ENCODE results near the gene LIN9. TPM values are rescaled to one million over a fixed set of nuclear protein-coding genes. Genes with fewer than 3 reads are reported as not detected.

Gene LIN9
- total and polyA plus RNA-seq, 2 of the 8 experiments (the other 6 are each of a cell fraction or from before 2014, with no cell fraction given), result 5.6 to 12.6 TPM

DNA sequence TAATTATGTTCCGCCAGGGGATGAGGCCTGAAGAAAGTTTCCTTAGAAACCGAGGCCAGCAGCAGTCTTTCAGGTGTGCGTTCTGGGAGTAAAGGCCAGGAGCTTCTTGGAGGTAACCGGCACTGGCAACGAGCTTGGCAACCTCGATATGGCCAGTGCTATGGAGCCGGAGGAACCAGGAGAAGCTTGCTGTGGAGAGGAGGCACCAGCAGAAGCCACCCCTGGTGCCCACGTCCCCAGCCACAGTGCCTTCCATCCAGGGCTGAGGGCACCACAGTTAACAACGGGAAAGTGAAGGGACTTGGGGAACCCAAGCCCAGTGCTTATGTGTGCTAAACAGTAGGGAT is 41.5 kb upstream of the LIN9 start (continued):
- TF ChIP-seq, protein P1, sequence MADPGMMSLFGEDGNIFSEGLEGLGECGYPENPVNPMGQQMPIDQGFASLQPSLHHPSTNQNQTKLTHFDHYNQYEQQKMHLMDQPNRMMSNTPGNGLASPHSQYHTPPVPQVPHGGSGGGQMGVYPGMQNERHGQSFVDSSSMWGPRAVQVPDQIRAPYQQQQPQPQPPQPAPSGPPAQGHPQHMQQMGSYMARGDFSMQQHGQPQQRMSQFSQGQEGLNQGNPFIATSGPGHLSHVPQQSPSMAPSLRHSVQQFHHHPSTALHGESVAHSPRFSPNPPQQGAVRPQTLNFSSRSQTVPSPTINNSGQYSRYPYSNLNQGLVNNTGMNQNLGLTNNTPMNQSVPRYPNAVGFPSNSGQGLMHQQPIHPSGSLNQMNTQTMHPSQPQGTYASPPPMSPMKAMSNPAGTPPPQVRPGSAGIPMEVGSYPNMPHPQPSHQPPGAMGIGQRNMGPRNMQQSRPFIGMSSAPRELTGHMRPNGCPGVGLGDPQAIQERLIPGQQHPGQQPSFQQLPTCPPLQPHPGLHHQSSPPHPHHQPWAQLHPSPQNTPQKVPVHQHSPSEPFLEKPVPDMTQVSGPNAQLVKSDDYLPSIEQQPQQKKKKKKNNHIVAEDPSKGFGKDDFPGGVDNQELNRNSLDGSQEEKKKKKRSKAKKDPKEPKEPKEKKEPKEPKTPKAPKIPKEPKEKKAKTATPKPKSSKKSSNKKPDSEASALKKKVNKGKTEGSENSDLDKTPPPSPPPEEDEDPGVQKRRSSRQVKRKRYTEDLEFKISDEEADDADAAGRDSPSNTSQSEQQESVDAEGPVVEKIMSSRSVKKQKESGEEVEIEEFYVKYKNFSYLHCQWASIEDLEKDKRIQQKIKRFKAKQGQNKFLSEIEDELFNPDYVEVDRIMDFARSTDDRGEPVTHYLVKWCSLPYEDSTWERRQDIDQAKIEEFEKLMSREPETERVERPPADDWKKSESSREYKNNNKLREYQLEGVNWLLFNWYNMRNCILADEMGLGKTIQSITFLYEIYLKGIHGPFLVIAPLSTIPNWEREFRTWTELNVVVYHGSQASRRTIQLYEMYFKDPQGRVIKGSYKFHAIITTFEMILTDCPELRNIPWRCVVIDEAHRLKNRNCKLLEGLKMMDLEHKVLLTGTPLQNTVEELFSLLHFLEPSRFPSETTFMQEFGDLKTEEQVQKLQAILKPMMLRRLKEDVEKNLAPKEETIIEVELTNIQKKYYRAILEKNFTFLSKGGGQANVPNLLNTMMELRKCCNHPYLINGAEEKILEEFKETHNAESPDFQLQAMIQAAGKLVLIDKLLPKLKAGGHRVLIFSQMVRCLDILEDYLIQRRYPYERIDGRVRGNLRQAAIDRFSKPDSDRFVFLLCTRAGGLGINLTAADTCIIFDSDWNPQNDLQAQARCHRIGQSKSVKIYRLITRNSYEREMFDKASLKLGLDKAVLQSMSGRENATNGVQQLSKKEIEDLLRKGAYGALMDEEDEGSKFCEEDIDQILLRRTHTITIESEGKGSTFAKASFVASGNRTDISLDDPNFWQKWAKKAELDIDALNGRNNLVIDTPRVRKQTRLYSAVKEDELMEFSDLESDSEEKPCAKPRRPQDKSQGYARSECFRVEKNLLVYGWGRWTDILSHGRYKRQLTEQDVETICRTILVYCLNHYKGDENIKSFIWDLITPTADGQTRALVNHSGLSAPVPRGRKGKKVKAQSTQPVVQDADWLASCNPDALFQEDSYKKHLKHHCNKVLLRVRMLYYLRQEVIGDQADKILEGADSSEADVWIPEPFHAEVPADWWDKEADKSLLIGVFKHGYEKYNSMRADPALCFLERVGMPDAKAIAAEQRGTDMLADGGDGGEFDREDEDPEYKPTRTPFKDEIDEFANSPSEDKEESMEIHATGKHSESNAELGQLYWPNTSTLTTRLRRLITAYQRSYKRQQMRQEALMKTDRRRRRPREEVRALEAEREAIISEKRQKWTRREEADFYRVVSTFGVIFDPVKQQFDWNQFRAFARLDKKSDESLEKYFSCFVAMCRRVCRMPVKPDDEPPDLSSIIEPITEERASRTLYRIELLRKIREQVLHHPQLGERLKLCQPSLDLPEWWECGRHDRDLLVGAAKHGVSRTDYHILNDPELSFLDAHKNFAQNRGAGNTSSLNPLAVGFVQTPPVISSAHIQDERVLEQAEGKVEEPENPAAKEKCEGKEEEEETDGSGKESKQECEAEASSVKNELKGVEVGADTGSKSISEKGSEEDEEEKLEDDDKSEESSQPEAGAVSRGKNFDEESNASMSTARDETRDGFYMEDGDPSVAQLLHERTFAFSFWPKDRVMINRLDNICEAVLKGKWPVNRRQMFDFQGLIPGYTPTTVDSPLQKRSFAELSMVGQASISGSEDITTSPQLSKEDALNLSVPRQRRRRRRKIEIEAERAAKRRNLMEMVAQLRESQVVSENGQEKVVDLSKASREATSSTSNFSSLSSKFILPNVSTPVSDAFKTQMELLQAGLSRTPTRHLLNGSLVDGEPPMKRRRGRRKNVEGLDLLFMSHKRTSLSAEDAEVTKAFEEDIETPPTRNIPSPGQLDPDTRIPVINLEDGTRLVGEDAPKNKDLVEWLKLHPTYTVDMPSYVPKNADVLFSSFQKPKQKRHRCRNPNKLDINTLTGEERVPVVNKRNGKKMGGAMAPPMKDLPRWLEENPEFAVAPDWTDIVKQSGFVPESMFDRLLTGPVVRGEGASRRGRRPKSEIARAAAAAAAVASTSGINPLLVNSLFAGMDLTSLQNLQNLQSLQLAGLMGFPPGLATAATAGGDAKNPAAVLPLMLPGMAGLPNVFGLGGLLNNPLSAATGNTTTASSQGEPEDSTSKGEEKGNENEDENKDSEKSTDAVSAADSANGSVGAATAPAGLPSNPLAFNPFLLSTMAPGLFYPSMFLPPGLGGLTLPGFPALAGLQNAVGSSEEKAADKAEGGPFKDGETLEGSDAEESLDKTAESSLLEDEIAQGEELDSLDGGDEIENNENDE (IDR thresholded peaks at IDR 0.05; ENCODE audit: insufficient replicate concordance, low read length), result no peak
- TF ChIP-seq SP4 (IDR thresholded peaks at IDR 0.05; ENCODE audit: low read length), result no peak
- no peak for TF ChIP-seq EP300 (IDR thresholded peaks at IDR 0.05; ENCODE audit: borderline replicate concordance in 1 of 2, low read depth in 2 of 2, low read length in 2 of 2)
- no peak for TF ChIP-seq RBBP5 (IDR thresholded peaks at IDR 0.05; ENCODE audit: borderline replicate concordance, low read depth, low read length)
- TF ChIP-seq FOSL1 (IDR thresholded peaks at IDR 0.05; ENCODE audit: insufficient read depth, low read depth, low read length), result no peak
- TF ChIP-seq ASH2L (IDR thresholded peaks at IDR 0.05; ENCODE audit: low read length), result no peak
- no peak for TF ChIP-seq RXRA (IDR thresholded peaks at IDR 0.05; ENCODE audit: insufficient read depth, low read depth, low read length)

Data from H1 (cell line).